CD4-positive, alpha-beta T cell treated with Interleukin-10 for 1 hour (primary cell): Measurements from ENCODE around the gene GBX2.

Experiments used
- DNase-seq: peaks from one replicate; pipeline ENCODE4 v3.0.0-alpha.2; 2020

Gene GBX2

GRCh38 chr2:236168110-236169080 is at the start of gene GBX2:
TSS of gene GBX2 (minus strand) at chr2:236168386. CDS start at chr2:236167971, 415 bp downstream.
- DNase-seq: no peak

- DNase-seq: no peak
These were observed 49.7 kb upstream of the GBX2 start for GRCh38 chr2:236217926-236218325.

- no peak for DNase-seq
These were observed 48.5 kb upstream of the GBX2 start for GRCh38 chr2:236216711-236217110.

- no peak for DNase-seq
These were observed 47.7 kb upstream of the GBX2 start for GRCh38 chr2:236215761-236216333.

GRCh38 chr2:236215196-236215595 is 47.0 kb upstream of the GBX2 start:
- no peak for DNase-seq

- DNase-seq: no peak
These were observed 46.3 kb upstream of the GBX2 start for GRCh38 chr2:236214376-236214995.

GRCh38 chr2:236211296-236211695 is 43.1 kb upstream of the GBX2 start:
- no peak for DNase-seq

GRCh38 chr2:236210536-236210935 is 42.4 kb upstream of the GBX2 start:
- no peak for DNase-seq

GRCh38 chr2:236209996-236210395 is 41.8 kb upstream of the GBX2 start:
- DNase-seq: no peak

GRCh38 chr2:236209535-236209934 is 41.3 kb upstream of the GBX2 start:
- no peak for DNase-seq

- no peak for DNase-seq
These were observed 40.1 kb upstream of the GBX2 start for GRCh38 chr2:236208019-236208926.

- no peak for DNase-seq
These were observed 39.3 kb upstream of the GBX2 start for GRCh38 chr2:236207472-236207871.

- DNase-seq: no peak
These were observed 37.9 kb upstream of the GBX2 start for GRCh38 chr2:236205867-236206645.

GRCh38 chr2:236204953-236205352 is 36.8 kb upstream of the GBX2 start:
- DNase-seq: no peak

GRCh38 chr2:236200378-236200777 is 32.2 kb upstream of the GBX2 start:
- no peak for DNase-seq

GRCh38 chr2:236196366-236196765 is 28.2 kb upstream of the GBX2 start:
- DNase-seq: no peak

- DNase-seq: no peak
These were observed 27.5 kb upstream of the GBX2 start for GRCh38 chr2:236195726-236196125.

- DNase-seq: no peak
These were observed 26.6 kb upstream of the GBX2 start for GRCh38 chr2:236194786-236195185.

- no peak for DNase-seq
These were observed 24.8 kb upstream of the GBX2 start for GRCh38 chr2:236193026-236193425.

GRCh38 chr2:236190674-236191073 is 22.5 kb upstream of the GBX2 start:
- no peak for DNase-seq

- DNase-seq: no peak
These were observed 16.5 kb upstream of the GBX2 start for GRCh38 chr2:236184701-236185100.
